OCI-LY3 (cell line): ENCODE data around the gene PPP5C.
"Not testable (repeated sequence)": the region's sequence is repeated elsewhere in the genome, so short reads cannot be mapped to it uniquely, and the experiment has no call there.

ENCODE experiments used
- H2AFZ ChIP-seq: fragments of 200-600, 300-600 bp; shearing (Covaris generic); 2 replicates; pipeline ENCODE4 v1.6.0; 2014; ENCODE audit warnings: antibody characterized with exemption, low read depth, low read length
- H3K27ac ChIP-seq: fragments of 200-600, 300-600 bp; sonication (generic); 2 replicates; pipeline ENCODE4 v1.5.1; 2014; ENCODE audit warnings: mild to moderate bottlenecking, low read length, moderate library complexity, mixed read lengths
- H3K27me3 ChIP-seq: fragments of 200-600, 300-600 bp; sonication (generic); 2 replicates; pipeline ENCODE4 v1.6.1; 2014; ENCODE audit warnings: low read depth, low read length, mixed read lengths
- H3K36me3 ChIP-seq: fragments of 200-600, 300-600 bp; sonication (generic); replicated peaks from 2 replicates; pipeline ENCODE3; 2014; ENCODE audit warnings: low read depth, low read length, mixed read lengths
- H3K4me1 ChIP-seq: fragments of 300-600, 200-600 bp; sonication (generic); 2 replicates; pipeline ENCODE4 v1.6.1; 2014; ENCODE audit warnings: low read length, mixed read lengths
- H3K4me2 ChIP-seq: fragments of 200-600, 300-600 bp; sonication (generic); 2 replicates; pipeline ENCODE4 v1.6.1; 2014; ENCODE audit warnings: low read length, mixed read lengths
- H3K4me3 ChIP-seq: fragments of 300-600, 200-600 bp; sonication (generic); 2 replicates; pipeline ENCODE4 v1.5.1; 2014; ENCODE audit warnings: antibody characterized with exemption, mild to moderate bottlenecking, low read length, moderate library complexity
- H3K79me2 ChIP-seq: fragments of 300-600, 200-600 bp; shearing (Covaris generic); 2 replicates; pipeline ENCODE4 v1.6.1; 2014; ENCODE audit warnings: mild to moderate bottlenecking, low read length, mixed read lengths
- H3K9ac ChIP-seq: fragments of 300-600, 200-600 bp; shearing (Covaris generic); 2 replicates; pipeline ENCODE4 v1.6.0; 2014; ENCODE audit warnings: mild to moderate bottlenecking, low read length, moderate library complexity
- H3K9me3 ChIP-seq: fragments of 200-600, 300-600 bp; shearing (Covaris generic); 2 replicates; pipeline ENCODE4 v1.6.1; 2014; ENCODE audit warnings: low read length, mixed read lengths; ENCODE audit not compliant: insufficient read depth
- H4K20me1 ChIP-seq: fragments of 200-600, 300-600 bp; sonication (generic); 2 replicates; pipeline ENCODE4 v1.6.1; 2016; ENCODE audit warnings: low read length, mixed read lengths; ENCODE audit not compliant: insufficient read depth
- EZH2phosphoT487 ChIP-seq: fragments of 200-600 bp; shearing (Covaris generic); IDR thresholded peaks from 2 replicates; pipeline ENCODE4 v1.6.1; 2018; ENCODE audit warnings: antibody characterized with exemption, mixed run types, low read depth
- TF ChIP-seq, protein P1 (sequence below): fragments of 200-600, 300-600 bp; sonication (generic); IDR thresholded peaks from 2 replicates; pipeline ENCODE4 v1.5.1; 2014; ENCODE audit warnings: antibody characterized with exemption, low read length, low read depth

PPP5C gene

DNA sequence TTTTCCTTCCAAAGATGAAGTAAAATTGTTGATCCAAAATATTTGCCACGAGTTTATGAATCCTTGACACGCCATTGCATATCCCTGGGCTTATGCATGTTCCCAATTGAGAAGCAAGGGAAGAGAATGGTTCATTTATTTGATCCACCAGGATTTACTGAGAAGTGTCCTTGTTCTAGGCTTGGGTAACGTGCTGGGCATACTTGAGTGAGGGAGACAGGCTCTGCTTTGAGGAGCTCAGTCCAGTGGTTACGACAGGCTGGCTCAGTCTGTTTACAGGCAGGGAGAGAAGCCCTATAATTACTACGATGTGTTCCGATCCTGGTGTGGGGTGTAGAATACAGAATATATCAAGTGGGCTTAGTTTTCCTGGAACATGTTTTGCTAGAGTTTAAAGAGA is 88.1 kb downstream of the PPP5C start:
- H3K27me3 ChIP-seq, result peaks cover 15% of the 10 kb centered on the region; the same call in 1 of the 2 replicates

DNA sequence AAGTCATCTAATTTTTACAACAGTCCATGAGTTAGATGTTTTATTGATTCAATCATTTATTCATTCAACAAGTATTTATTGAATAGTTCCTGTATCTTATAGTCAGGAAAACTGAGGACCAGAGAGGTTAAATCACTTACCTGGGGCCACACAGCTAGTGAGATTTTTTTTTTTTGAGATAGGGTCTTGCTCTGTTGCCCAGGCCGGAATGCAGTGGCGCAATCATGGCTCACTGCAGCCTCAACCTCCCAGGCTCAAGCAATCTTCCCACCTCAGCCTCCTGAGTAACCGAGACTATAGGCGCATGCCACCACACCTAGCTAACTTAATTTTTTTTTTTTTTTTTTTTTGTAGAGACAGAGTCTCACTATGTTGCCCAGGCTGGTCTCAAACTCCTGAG is 88.8 kb downstream of the PPP5C start:
- not testable (repeated sequence) for H3K4me2 ChIP-seq, H2AFZ ChIP-seq, H3K36me3 ChIP-seq, H3K27ac ChIP-seq, H3K9ac ChIP-seq, H3K79me2 ChIP-seq, H3K9me3 ChIP-seq, H3K4me3 ChIP-seq, H3K4me1 ChIP-seq, H4K20me1 ChIP-seq
- H3K27me3 ChIP-seq, result peaks cover 12% of the 10 kb centered on the region; the same call in 1 of the 2 replicates

More for the DNA sequence above, 88.1 kb downstream of the PPP5C start:
- Histone ChIP-seq H3K36me3 (no peaks in the 10 kb centered on the region), H2AFZ (no peak overlapping the region), H3K4me2 (no peak overlapping the region), H3K9ac (no peak overlapping the region), H3K9me3 (no peaks in the 10 kb centered on the region), H3K4me3 (no peak overlapping the region), H3K27ac (no peak overlapping the region), H3K4me1 (peaks cover 5% of the 10 kb centered on the region; the same call in 1 of the 2 replicates), H4K20me1 (no peaks in the 10 kb centered on the region), H3K79me2 (no peaks in the 10 kb centered on the region)
- no peak for TF ChIP-seq EZH2phosphoT487
- TF ChIP-seq, protein P1, sequence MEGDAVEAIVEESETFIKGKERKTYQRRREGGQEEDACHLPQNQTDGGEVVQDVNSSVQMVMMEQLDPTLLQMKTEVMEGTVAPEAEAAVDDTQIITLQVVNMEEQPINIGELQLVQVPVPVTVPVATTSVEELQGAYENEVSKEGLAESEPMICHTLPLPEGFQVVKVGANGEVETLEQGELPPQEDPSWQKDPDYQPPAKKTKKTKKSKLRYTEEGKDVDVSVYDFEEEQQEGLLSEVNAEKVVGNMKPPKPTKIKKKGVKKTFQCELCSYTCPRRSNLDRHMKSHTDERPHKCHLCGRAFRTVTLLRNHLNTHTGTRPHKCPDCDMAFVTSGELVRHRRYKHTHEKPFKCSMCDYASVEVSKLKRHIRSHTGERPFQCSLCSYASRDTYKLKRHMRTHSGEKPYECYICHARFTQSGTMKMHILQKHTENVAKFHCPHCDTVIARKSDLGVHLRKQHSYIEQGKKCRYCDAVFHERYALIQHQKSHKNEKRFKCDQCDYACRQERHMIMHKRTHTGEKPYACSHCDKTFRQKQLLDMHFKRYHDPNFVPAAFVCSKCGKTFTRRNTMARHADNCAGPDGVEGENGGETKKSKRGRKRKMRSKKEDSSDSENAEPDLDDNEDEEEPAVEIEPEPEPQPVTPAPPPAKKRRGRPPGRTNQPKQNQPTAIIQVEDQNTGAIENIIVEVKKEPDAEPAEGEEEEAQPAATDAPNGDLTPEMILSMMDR, result no peak
